Measurements from ENCODE around the gene TMEM258. TPM values are rescaled to one million over a fixed set of nuclear protein-coding genes. Genes with fewer than 3 reads are reported as not detected.

Gene TMEM258
- total RNA-seq, 1 donor from 2014 or later, result 94.0 TPM

DNA sequence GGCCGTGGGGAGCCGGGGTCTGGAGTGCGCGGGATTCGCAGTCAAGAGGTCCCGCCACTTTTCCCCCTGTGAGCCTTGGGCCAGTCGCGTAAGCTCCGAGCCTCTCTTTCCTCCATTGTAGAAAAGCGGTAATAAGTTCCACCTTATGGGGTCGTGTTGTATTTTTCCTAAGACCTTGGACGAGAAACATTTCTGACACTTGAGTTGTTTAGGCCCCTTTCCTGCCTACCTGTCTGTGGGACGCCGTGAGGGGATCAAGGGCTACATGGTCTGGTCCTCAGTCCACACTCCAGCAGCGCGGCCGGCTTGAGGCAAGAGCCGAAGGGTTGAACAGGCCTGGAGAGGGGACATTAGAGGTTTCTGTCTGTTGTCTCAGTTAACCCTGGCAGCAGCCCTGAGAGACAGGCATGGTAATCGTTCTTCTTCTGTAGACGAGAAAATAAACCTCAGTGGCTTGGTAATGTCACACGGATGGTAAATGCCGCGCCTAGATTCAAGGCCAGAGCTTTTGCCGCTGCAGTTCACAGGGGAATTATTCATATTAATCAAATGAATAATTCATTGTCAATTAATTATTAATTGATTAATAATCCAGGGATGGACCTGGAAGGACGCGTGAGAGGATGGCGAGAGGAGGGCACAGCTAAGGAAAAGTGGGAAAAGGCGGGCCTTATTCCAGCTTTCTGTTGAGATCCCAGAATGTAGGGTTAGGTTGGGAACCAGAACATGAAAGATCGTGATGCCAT is 857 bp upstream of the TMEM258 start:
- no peak for ATAC-seq
- peak; percentile 8 for DNase-seq
- Histone ChIP-seq H3K36me3 (peaks cover 25% of the 10 kb centered on the region), H3K4me3 (peak overlapping the region; percentile 85), H3K27me3 (no peaks in the 10 kb centered on the region), H3K27ac (peak overlapping the region; percentile 99), H3K4me1 (peaks cover 18% of the 10 kb centered on the region), H3K9me3 (no peaks in the 10 kb centered on the region)
- intact Hi-C loops (cut with DNase I), result loop anchor here (10.0 kb wide), 1 partner anchor 322 kb away; no protein-coding TSS in a partner anchor
- no peak for TF ChIP-seq CTCF (IDR thresholded peaks at IDR 0.05)

DNA sequence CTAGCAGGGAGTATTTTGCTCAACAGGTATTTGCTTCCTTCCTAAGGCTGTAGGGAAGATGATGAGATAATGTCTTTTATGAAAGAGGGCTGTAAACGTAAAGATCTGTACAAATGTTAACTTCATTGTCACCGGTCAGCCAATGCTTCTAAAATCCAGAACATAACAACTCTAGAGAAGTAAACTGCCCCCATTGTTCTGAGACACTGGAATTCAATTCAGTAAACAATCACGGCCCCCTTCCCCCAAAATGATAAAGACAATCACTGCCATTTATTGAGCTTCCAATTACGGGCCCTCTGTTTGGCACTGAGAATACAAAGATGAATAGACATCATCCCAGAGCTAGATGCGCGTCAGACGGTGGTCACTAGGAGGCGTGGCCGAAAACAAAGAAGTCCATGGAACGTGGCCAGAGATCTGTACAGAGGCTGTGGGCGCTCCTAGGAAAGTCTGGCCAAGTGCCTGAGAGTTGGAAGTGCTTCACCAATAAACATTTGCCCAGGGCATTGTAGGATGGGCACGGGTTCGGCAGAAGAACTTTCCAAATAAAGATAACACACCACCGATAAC is 576 bp downstream of the TMEM258 start:
- Histone ChIP-seq H3K4me3 (peak overlapping the region; percentile 85), H3K4me1 (peaks cover 18% of the 10 kb centered on the region), H3K9me3 (no peaks in the 10 kb centered on the region), H3K27me3 (no peaks in the 10 kb centered on the region), H3K27ac (peak overlapping the region; percentile 99), H3K36me3 (peaks cover 39% of the 10 kb centered on the region)
- peak; percentile 60 for ATAC-seq
- intact Hi-C loops (cut with DNase I), result loop anchor here (10.0 kb wide), 1 partner anchor 323 kb away; no protein-coding TSS in a partner anchor
- peak; percentile 8 for TF ChIP-seq CTCF (IDR thresholded peaks at IDR 0.05)
- DNase-seq, result no peak

DNA sequence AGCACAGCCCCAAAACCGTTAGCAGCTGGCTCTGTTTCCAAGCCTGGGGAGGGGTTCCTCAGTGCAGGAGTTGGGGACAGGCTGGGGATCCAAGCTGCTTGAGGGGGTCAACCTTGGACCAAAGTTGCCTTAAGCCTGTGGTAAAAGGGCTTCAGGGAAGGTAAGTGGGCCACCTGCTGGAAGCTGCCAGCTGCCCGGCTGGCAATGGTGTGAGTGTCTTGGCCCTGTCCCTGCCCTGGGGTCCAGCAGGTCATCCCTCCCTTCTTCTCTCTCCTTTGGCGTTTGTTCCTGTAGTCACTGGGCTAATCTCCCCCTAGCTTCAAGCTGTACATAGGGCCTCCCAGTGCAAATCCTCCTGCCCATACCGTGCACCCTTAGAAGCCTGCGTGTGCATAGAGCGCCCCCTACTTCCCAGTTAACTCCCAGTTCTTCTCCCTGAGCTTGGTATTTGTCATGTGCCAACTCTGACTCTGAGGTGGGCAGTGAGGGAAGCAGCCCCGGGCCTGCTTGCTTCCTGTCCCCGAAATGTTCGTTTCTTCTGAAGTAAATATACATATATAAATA is 4.4 kb downstream of the TMEM258 start:
- TF ChIP-seq CTCF (IDR thresholded peaks at IDR 0.05), result peak; percentile 25
- no peak overlapping the region for H3K4me3 ChIP-seq
- no peaks in the 10 kb centered on the region for H3K9me3 ChIP-seq
- H3K4me1 ChIP-seq, result peaks cover 8% of the 10 kb centered on the region
- intact Hi-C loops (cut with DNase I), result loop anchor here (10.0 kb wide), 1 partner anchor 297 kb away; no protein-coding TSS in a partner anchor
- ATAC-seq (peak; percentile 11), DNase-seq (no peak)
- H3K27me3 ChIP-seq, result no peaks in the 10 kb centered on the region
- no peak overlapping the region for H3K27ac ChIP-seq
- peaks cover 63% of the 10 kb centered on the region for H3K36me3 ChIP-seq

- DNase-seq (peak; percentile 60), ATAC-seq (no peak)
- Histone ChIP-seq H3K27ac (no peak overlapping the region), H3K27me3 (no peaks in the 10 kb centered on the region), H3K4me1 (no peaks in the 10 kb centered on the region), H3K4me3 (no peak overlapping the region), H3K9me3 (no peaks in the 10 kb centered on the region), H3K36me3 (peaks cover 63% of the 10 kb centered on the region)
- intact Hi-C loops (cut with DNase I), result loop anchor here (10.0 kb wide), 1 partner anchor 299 kb away; no protein-coding TSS in a partner anchor
- TF ChIP-seq CTCF (IDR thresholded peaks at IDR 0.05), result no peak
Observed at GRCh38 chr11:61785837-61786402, 6.5 kb downstream of the TMEM258 start.

DNA sequence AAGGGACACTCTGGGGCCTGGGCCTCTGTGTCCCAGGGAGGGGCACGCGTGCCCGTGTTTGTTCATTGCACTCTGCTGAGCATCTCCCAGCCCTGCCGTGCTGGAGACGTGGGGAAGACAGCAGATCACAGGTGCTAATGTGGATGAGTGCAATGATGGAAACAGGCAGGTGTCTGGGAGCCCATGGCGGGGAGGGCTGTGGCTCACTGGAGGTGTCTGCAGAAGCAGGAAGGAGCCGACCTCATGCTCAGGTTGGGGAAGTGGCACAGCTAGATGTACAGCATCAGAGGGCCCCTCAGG is 7.9 kb downstream of the TMEM258 start:
- Histone ChIP-seq H3K4me1 (no peaks in the 10 kb centered on the region), H3K9me3 (no peaks in the 10 kb centered on the region), H3K36me3 (peaks cover 50% of the 10 kb centered on the region), H3K27ac (no peak overlapping the region), H3K27me3 (no peaks in the 10 kb centered on the region), H3K4me3 (no peak overlapping the region)
- intact Hi-C loops (cut with DNase I), result loop anchor here (10.0 kb wide), 1 partner anchor 300 kb away; no protein-coding TSS in a partner anchor
- DNase-seq (no peak), ATAC-seq (no peak)
- no peak for TF ChIP-seq CTCF (IDR thresholded peaks at IDR 0.05)

Data from upper lobe of right lung (tissue), 1 donor.